Stimulated activated CD4-positive, alpha-beta T cell treated with anti-CD3 and anti-CD28 coated beads, Interleukin-15, amount 100 ng/mL, for 24 hours (primary cell): ENCODE data around the gene HOXB1.

Experiments used
- DNase-seq: peaks from one replicate; pipeline ENCODE4 v3.0.0-alpha.2; 2020

Gene HOXB1

DNA sequence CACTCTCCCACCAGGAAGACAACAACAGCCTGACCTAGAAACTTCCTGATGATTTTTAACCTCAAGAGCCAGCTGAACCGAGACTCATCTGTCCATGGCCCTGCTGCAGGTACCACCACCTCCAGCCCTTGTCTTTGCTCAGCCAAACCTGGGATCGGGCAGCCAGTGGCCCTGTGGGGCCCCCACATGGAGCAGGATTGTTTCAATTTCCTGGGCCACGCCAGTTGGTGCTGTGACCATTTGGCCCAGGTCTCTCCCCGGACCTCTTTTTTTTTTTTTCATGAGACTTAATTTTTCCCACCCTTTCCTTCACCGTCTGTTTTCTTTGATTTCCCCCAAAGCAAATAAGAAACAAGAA, 22.4 kb upstream of the HOXB1 start:
- DNase-seq: no peak

DNA sequence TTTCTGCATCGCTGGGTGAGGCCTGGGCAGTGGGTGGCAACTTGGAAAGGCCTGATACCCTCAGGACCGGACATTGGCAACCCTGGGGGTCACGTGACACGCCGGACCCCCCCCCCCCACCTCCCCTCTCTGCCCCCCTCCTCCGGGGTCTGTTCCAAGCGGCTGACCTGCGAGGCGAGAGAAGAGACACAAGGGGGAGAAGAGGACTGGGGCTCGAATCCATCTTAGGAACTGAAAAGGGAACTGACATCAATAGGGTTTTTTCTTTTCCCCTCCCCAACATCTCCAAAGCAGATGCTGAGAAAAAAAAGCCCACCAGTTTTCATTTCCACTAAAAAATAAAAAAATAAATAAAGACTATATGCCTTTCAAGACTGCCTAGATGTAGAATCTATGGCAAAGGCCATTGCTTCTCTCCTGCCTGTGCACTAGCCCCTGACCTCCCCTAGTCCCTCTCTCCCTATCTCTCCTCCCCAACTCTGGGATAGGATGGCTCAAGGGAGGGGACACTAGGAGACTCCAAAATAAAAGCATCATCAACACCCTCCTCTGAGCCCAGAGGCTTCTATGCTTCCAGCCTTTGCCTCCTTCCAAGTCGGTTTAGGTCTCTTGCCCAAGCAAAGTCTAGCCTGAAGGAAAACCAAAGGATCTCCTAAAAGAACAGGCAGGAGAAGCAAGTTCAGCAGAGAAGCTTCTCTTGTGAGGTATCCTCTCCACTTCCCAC, 21.8 kb upstream of the HOXB1 start:
- DNase-seq: no peak

DNA sequence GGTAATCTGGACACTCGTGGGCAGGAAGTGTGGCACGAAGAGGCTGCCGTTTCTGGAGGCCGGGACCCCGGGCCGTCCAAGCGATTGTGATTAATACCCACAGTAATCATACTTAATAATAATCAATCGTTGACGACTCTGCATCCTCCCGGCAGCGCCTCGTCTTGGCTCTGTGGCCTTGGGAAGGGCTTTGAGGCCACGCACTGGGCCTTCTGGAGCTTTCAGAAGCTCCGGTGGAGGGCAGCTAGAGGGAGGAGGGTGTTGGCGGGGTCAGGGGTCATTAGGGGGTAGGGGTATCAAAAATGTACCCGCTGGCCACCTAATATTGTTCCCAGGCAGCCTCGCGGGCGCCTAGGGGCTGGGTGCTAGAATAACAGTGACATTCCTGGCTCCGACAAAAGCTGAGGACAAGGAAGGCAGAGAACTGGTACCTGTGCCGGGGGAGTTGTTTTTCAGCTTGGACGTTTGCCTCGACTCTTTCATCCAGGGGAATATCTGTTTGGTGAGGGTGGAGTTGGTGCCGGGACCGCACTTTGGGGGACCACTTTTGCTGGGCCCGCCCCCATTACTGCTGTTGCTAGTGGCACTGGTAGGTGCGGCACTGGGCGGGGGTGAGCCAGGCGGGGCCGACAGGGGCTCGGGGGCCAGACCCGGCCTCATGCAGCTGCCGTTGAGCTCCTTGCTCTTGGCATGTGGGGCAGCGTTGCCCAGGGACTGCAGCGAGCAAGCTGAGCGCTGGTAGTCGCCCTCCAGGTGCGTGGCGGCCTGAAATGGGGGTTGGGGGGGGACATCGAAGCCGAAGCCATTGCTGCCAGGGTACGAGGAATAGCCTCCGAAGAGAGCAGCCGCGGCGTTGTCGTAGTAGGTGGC, 21.0 kb upstream of the HOXB1 start:
- no peak for DNase-seq

DNA sequence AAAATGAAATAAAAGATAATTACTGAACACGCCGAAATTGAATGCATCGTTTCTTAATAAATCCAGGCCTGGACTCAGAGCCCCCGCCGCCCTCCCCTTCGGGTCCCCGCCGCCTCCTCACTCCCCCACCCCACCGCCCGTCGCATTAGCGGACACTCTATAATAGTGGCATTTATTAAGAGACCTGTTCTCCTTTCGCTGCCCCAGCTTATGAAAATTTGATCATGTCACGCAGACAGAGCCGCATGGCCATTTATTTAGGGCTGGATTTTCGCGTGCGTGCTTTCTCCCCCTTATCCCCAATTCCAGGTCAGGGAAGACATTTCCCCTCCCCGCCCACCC, 20.4 kb upstream of the HOXB1 start:
- DNase-seq: no peak

DNA sequence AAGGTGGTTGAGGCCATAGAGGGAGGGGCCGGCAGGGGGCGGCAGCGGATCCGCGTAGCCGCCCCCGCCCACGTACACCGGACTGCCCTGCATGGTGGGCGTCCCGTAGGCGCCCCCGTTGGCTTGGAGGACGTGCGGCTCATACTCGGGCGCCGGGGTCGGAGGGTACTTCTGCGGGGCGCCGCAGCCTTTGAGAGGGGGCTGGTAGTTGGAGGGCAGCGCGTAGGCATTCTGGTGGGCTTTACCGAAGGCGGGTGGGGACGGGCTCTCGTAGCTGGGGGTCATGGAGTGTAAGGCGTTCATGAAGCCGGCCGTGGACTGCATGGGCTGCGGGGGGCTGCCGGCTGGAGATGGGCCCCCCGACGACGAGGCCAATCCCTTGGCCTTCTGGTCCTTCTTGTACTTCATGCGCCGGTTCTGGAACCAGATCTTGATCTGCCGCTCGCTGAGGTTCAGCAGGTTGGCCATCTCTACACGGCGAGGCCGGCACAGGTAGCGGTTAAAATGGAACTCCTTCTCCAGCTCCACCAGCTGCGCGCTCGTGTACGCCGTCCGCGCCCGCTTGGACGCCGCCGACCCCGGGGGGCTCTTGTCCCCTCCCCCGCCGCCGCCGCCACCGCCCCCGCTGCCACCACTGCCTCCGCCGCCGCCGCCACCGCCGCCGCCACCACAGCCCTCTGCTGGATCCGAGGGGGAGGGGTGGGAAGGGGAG, 19.8 kb upstream of the HOXB1 start:
- no peak for DNase-seq

DNA sequence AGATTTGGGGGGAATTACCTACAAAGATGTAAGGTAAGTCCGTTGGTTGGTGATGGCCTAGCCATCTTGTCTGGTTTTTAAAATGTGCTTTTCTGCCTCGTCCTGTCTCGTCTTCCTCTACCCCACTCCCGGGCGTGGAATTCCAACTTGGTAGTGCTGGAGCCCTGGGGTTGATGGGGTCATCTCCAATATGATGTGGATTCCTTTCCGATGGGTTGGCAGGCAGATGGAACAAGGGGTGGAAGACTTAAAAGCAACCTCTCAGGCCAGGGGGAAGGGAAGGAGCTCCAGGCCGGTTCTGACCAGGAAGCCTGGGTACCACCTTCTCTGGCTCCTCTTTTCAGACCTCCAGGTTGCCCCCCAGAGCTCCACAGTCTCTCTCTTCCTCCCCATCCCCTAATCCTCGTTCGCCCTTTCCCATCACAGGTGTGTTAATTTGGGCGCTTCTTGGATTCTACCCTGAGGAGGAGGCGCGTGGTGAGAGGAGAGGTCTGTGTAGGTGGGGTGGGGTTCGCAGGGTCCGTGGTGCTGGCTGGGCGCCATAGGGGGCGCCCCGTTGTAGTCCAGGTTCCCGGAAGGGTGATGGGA, 19.2 kb upstream of the HOXB1 start:
- no peak for DNase-seq

DNA sequence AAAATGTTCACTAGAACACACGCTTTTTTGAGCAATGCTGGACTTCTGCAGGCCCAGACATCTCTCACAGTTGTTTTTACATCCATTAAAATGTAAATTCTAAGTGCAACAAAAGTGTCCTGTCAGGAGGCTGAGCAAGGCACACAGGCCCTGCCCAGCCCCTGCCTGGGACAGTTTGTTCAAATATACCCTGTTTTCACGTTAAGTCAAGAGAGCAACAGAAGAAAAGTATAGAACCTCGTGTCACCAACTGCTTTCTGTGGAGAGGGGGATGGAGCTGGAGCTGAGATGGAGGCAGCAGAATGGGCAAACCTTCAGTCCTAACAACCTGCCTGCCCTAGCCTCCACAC, 18.4 kb upstream of the HOXB1 start:
- DNase-seq: no peak

DNA sequence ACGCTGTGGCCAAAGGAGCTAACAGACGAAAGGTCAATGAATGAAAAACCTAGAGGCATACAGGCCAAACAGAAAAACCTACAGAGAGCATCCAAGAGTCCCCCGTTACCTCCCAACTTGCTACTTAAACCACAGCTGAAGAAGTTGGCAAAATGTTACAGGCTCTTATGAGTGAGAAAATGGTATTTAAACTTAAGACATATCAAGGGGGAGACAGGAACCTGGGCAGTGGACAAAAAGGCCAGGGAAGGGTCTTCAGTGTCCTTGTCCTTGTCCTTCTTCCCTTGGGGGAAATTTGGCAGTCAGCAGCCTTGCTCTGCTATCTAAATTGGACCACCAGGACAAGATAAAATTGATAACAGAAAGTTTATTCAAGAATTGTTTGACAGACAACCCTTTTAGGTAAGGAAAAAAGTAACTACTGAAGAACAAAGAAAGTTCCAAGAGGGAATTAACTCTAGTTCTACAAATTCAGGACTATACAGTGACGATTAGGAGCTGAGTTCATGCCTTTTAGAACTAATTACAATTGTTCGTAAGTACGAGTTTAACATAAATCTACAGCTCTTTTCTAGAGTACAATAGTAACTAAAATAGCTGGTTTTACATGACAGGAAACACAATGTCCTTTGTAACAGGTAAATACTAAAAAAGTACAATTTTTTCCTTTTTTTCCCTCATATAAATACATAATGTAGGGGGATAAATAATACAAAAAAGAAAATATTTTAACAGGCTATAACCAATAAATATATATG, 17.9 kb upstream of the HOXB1 start:
- DNase-seq: no peak

DNA sequence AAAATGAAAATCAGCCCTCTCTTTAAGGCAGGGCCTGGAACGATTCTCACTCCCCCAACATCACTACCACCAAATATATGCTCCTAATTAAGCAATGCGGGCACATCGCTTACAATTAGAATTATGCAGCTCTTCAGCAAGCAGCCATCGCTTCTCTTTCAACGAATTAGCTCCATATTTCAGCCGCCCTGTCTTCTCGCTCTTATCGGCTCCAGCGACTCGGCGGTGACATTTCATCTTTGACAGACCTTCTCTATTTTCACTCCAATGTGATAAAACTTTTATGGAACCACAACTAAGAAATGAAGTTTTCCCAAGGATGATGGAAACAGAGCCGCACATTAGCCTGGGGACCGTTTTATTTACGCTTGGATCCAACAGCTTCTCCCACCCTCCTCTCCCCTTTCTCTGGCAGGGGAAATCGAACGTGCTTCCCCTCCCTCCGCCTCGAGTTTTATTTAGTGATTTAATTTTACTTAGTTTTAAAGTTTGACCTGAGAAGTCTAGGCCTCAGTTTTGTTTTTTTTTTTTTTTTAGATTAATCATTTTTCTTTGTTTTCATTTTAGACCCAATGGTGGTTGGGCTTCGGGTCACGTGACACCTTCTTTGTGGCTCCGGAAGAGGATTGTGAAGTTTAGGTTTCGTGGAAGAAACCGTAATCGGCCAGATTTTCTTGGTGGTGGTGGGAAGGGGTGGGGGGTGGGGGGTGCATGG, 17.2 kb upstream of the HOXB1 start:
- peak; percentile 56 for DNase-seq

DNA sequence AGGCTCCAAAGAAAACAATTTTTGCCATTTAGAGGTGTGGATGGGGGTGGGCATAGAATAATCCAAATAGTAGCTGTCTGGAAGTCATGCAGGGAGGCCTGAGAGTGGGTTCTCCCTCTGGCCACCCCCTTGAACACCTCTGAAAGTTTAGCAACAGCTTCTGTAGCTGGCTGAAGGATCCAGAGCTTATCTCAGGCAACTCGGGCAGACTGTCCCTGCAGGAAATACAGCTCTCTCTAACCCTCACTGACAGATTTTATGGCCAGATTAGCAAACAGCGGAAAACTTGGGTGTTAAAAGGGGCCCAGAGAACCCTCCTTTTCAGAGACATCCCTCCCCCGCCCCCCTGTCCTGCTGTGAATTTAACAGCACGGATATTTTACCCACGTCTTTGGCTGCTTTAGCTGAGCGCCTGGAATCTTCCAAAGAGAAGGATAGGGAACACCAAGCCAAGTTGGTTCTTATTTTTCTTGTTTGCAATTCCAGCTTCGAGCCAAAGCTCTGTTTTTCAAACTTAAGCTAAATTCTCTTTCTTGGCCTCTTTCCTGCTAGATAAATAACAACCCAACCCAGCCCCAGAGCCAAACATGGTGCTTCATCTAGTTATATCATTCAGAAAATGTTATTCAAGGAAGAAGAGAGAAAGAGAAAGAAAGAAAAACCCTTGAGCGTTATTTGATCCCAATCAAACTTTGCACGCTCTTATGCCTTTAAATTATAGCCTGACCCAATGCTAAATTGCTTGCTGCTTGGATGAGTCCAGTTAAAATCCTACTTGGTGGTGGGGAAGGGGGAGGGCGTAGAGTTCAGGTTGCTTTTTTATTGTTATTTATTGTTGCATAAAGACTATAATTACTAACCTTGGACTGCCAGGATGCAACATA, 16.4 kb upstream of the HOXB1 start:
- no peak for DNase-seq

DNA sequence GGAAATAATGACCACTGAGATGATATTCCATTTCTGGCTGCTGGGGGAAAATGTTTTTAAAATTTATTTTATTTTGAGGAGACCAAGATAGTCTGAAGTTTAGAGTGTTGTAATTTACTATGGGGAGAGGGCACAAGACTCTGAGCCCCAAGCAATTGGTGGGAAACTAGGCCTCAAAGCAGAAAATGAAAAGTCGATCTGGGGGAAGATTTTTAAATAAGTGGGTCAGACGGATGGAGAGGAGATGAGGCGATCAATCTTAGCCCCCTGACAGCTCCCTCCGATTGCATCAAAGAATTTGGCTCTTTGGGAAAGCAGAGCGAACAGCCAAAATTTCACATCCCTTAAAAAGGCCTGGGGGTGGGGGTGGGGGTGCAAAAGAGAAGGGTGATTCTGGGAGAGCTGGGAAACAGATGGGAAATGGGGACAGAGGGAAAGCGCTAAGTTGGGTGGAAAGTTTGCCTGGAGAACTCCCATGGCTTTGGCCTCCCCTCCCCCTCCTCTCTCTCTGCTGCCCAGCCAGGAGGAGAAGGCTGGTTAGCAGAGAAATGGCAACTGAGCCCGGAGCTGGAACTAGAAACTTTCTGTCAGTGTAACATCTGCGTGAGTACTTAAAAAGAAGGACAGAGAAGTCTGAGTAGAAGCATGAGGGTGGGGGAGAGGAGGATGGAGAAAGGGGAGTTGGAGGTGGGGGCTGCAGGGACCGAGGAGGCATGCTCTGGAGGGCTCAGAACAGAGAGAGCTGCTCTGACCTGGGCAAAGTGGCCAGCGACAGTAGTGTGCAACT, 15.5 kb upstream of the HOXB1 start:
- no peak for DNase-seq

DNA sequence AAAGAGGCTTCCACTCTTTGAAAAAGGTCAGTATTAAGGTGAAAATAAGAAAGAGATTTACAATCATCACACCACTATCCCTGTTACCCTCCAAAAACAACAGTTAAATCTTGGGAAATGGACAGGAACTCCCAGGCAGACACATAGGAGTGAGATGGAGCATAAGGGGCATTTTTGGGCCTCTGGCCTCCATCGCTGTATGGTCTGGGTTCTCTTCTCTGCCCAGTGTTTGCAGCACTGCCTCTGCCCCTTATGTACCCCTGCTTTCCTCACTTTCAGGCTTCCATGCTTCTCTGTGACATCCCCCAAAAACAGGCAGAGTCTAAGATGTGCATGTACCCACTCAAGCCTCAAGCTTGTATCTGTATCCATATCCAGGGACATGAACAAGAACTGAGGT, 14.7 kb upstream of the HOXB1 start:
- no peak for DNase-seq

DNA sequence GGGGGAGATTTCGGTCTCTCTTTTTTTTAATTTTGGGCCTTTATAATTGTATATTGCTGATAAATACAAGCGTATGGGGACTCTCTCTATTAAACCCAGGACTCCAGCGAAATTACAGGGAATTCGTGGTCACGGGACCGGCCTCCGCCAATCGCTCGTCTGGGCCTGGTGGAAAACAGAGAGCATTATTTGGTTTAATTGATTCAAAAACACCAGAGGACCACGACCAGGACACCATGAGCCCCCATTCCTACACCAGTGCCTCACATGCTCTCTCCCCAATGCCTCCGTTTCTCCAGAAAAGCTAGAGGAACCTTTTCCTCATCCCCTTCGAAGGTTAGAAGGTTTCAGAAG, 14.2 kb upstream of the HOXB1 start, which contains the start of gene HOXB2:
Gene HOXB2 (minus strand): TSS at position 88 of the 354 bp plus-strand sequence. CDS start 198 bp downstream, outside the sequence.
- DNase-seq: no peak

DNA sequence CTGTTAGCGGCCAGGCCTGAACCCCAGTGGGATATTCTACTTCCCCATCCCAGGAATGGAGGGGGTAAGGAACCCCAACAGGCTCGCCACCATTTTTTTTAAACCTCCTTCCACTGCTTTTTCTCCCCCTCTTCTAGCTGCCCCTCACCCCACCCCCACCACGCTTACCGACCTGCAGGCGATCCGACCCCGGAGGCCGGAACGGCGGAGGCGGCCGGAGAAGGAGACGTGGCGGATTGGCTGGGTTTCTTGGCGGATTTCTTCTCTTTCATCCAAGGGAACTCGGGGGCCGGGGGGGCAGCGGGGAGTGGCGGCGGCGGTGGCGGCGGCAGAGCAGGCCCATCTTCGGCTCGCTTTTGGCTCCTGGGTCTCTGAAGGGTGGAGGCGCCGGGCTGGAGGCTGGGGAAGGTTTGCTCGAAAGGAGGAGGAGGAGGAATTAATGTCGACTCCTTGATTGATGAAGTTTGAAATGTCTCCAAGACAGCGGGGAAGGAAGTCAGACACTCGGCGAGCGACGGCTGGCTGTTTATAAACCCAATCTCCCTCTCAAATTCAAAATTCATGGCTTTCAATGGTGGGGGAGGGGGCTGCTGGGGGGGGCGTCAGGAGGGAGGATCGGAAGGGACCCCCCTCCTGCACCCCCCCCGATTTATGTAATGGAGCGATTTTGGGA, 13.7 kb upstream of the HOXB1 start:
- DNase-seq: peak; percentile 61

DNA sequence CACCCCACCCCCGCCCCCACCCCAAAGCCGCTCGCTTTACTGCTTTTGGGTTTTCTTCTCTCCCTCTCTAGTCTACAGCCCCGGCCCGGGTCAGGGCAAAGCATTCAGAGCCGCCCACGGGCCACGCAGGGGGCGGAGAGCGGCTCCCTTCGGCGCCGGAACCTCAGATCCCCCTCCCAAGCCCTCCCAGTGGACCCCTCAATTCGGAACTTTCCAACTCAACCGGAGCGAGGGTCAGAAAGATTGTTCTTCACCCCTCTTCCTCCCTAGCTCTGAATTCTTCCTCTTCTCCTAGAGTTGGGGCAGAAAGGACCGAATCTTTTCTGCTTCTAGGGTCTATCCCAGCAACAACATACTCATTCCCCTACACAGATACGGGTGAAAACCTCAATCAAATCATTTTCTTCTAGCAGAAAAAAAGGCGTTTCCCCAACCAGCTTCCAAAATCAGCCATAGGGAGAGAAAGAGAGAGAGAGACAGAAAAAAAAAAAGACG, 13.1 kb upstream of the HOXB1 start:
- DNase-seq: peak; percentile 68

DNA sequence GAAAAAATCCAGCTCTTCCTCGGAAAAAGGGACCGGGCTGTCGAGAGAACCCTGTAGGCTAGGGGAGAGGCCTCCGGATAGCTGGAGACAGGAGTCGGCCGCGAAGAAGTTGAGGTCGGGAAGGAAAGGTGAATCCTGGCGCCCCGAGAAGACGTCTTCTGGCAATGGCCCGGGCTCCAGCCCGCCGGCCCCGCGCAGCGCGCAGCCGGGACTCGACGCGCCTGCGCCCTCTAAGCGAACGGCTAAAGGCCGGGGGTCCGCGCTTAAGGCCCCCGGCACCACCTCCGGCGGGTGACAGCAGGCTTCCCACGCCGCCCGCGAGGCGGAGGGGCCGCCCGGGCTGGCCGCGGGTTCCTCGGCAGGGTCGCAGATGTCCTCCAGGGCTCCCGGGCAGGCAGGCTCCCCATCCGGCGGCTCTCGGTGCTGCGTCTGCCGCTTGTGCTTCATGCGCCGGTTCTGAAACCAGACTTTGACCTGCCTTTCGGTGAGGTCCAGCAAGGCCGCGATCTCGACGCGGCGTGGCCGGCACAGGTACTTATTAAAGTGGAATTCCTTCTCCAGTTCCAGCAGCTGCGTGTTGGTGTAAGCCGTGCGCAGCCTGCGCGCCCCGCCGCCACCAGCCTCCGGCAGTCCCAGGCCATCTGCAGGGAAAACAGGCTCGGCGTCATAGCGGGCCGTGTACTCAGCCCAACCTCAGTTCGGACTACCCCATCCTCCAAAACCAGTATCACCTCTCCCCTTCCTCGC, 12.5 kb upstream of the HOXB1 start:
- peak; percentile 76 for DNase-seq

DNA sequence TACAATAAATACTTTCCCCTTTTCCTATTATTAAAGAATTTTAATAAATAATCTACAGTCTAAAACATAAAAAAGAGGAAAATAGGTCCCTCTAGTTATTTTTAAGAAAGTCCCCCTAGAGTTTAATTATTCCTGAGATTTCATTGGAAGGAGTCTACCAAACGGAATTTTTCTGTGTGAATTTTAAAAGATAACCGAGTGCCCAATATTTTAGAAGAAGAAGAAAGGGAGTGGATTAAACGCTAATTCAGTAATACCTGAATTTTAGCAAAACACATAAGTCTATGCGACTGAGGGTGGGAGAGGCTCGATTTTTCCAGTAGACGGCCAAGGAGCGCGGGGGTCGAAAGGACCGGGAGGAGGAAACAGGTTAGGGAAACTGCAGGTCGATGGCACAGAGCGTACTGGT, 11.9 kb upstream of the HOXB1 start:
- DNase-seq: no peak

DNA sequence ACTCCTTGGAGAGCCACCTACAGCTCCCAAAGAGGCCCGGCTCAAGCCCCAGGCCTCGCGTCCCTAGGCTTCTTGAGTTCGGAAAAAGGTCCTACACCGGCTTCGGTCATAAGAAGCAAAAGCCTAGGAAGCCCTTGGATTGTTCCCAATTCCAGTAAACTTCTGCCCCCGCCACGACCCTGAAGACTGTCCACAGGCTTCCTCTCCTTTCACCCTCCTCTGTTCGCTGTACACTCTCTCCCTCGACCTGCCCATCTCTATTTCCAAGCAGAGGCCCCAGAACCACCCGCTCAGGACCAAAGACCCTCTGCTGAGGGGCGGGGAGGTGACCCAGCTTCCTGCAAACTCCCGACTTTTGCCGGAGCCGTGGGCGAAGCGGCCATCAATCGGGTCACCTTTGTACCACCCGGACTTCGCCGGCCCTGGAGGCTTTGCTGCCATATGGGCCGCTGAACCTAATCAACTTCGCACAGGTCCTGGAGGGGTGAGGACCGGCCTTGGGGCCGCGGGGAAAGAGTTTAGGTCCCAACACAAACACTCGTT, 11.4 kb upstream of the HOXB1 start:
- peak; percentile 40 for DNase-seq
